ENCODE measurements around the gene DEF6. TPM values are rescaled to one million over a fixed set of nuclear protein-coding genes. Genes with fewer than 3 reads are reported as not detected.

DEF6 gene
- total RNA-seq, 4 donors from 2014 or later = 2.5 to 4.7 (median 3.6) TPM

DNA sequence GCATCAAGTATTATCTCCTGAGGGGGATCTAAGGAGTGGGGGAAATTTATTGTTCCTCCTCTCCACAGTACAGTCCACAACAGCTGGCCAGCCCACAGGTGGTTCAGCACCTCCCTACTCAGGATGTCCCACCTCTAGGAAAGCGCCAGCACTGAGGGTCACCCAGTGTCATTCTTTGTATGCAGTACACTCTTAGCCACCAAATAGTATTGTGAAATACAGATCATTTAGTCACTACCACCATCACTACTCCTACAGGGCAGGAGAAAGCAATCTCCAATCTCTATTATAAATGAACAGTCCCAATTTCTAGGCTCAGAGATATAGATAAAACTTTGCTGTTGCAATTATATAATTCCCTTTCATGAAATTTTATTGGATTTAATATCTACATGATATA is 44.4 kb upstream of the DEF6 start:
- no peak for DNase-seq (ENCODE audit: extremely low spot score)
- Histone ChIP-seq H3K27ac (replicated peaks in 1 of 4) (no peak overlapping the region), H3K36me3 (no peaks in the 10 kb centered on the region), H3K4me1 (peaks cover 28 to 81% (median 79%) of the 10 kb centered on the region in 4 donors), H3K4me3 (no peak overlapping the region), H3K27me3 (no peaks in the 10 kb centered on the region), H3K9me3 (no peaks in the 10 kb centered on the region)
- TF ChIP-seq POLR2A (IDR thresholded peaks at IDR 0.05; ENCODE audit: low read depth) = no peak
- TF ChIP-seq POLR2AphosphoS5 (IDR thresholded peaks at IDR 0.05) = no peak
- WGBS = 73% methylated on average over 1 of the region's 1 CpG
- intact Hi-C loops (cut with DNase I) = no loop called here

DNA sequence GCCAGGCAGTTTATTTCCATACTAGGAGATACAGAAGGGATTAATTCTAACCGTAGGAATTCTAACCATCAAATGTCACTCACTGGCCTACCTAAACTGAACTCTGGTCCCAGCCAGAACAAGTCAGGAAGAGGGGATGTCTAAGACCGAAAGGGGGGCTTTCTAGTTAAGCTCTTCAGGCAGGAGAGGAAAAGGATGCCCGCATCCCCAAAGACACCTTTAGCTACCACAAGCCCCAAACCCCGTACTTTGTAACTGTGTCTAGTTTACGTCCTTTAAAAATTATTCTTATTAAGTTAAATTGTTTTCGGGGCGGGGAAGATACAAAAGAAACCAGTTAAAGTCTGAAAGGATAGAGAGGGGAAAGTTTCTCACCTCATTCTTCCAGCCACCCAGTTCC is 39.3 kb upstream of the DEF6 start:
- H3K4me3 ChIP-seq = peak overlapping the region; percentile 72 to 99 (median 86)
- DNase-seq (ENCODE audit: extremely low spot score) = no peak
- no peaks in the 10 kb centered on the region for H3K9me3 ChIP-seq
- intact Hi-C loops (cut with DNase I) = no loop called here
- WGBS = 19% methylated on average over 7 of the region's 7 CpGs
- TF ChIP-seq POLR2AphosphoS5 (IDR thresholded peaks at IDR 0.05) = peak in 1 of 2 donors; percentile 13
- TF ChIP-seq, protein P1, sequence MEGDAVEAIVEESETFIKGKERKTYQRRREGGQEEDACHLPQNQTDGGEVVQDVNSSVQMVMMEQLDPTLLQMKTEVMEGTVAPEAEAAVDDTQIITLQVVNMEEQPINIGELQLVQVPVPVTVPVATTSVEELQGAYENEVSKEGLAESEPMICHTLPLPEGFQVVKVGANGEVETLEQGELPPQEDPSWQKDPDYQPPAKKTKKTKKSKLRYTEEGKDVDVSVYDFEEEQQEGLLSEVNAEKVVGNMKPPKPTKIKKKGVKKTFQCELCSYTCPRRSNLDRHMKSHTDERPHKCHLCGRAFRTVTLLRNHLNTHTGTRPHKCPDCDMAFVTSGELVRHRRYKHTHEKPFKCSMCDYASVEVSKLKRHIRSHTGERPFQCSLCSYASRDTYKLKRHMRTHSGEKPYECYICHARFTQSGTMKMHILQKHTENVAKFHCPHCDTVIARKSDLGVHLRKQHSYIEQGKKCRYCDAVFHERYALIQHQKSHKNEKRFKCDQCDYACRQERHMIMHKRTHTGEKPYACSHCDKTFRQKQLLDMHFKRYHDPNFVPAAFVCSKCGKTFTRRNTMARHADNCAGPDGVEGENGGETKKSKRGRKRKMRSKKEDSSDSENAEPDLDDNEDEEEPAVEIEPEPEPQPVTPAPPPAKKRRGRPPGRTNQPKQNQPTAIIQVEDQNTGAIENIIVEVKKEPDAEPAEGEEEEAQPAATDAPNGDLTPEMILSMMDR (IDR thresholded peaks at IDR 0.05) = no peak
- peak overlapping the region; percentile 91 to 100 (median 97) for H3K27ac ChIP-seq (replicated peaks in 1 of 4)
- no peaks in the 10 kb centered on the region for H3K36me3 ChIP-seq
- H3K4me1 ChIP-seq = peaks cover 18 to 75% (median 62%) of the 10 kb centered on the region in 4 donors
- no peaks in the 10 kb centered on the region for H3K27me3 ChIP-seq

DNA sequence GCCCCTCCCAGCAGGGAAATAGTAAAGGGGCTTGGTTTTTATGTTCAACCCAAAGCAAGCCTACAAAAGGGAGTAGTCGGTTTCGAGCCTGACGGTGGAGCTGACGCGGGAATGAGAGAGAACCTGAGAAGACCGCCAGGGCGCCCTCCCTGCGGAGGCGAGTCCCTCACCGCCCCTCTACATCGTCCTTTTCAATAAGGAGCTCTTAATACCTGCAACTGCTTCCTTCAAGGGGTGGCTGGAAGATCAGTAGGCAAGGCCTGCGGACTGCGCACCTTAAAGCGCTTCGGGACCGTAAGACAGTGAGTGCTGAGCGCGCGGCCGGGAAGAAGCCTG is 38.8 kb upstream of the DEF6 start:
- Histone ChIP-seq H3K9me3 (no peaks in the 10 kb centered on the region), H3K27me3 (no peaks in the 10 kb centered on the region), H3K27ac (replicated peaks in 1 of 4) (peak overlapping the region; percentile 91 to 100 (median 97)), H3K4me1 (peaks cover 23 to 75% (median 60%) of the 10 kb centered on the region in 4 donors), H3K4me3 (peak overlapping the region; percentile 72 to 99 (median 86)), H3K36me3 (no peaks in the 10 kb centered on the region)
- TF ChIP-seq POLR2A (IDR thresholded peaks at IDR 0.05; ENCODE audit: low read depth) (no peak), POLR2AphosphoS5 (IDR thresholded peaks at IDR 0.05) (no peak), EP300 (IDR thresholded peaks at IDR 0.05) (no peak)
- TF ChIP-seq, protein P1 (IDR thresholded peaks at IDR 0.05) = peak in 2 of 3 experiments; percentile 6 to 19
- WGBS = 0% methylated on average over 19 of the region's 20 CpGs
- intact Hi-C loops (cut with DNase I) = no loop called here
- DNase-seq (ENCODE audit: extremely low spot score) = no peak

DNA sequence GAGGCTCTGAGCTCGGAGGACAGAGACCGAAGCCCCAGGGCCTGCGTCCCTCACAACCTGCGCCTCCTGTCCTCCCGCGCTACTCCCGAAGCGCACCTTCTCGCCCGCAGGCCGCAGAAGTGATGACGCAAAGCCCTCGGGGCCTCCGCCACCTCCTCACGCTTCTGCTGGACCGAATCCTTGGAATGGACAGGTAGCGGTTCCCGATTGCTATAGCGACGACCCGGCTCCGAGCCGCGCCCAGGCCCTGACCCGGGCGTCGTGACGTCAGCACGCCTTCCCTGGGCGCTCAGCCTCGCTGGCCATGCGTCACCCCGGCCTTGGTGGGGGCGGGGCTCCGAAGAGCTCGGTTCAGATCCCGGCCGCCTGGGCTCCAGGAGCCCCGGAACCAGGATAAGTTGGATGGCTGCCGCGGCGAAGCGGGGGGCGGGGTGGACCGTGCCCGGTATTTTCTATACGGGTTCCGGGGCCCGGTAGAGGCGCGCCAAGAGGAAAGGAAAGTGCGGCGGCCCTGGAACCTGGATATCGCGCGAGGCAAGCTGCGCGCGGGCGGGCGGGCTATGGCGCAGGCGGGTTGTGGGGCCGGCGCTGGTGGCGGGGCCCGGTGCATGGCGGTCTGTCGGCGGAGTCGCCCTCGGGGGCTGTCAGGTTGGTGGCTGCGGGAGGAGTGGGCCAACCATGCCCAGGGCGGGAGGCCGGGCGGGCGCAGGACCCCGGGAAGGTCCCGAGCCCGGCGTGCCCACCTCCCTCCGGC is 38.2 kb upstream of the DEF6 start, which contains the start of gene ZNF76:
TSS of gene ZNF76 (plus strand) at position 542 of the 754 bp plus-strand sequence. CDS start 21,417 bp downstream, outside the sequence.
- Histone ChIP-seq H3K27me3 (no peaks in the 10 kb centered on the region), H3K4me1 (peaks cover 28 to 72% (median 59%) of the 10 kb centered on the region in 4 donors), H3K9me3 (no peaks in the 10 kb centered on the region), H3K27ac (replicated peaks in 1 of 4) (peak within 1 kb of the TSS; percentile 91 to 100 (median 97)), H3K4me3 (peak within 1 kb of the TSS; percentile 72 to 99 (median 86)), H3K36me3 (no peaks in the 10 kb centered on the region)
- TF ChIP-seq POLR2AphosphoS5 (IDR thresholded peaks at IDR 0.05) (peak; percentile 97), EP300 (IDR thresholded peaks at IDR 0.05) (no peak), POLR2A (IDR thresholded peaks at IDR 0.05; ENCODE audit: low read depth) (peak; percentile 45)
- TF ChIP-seq, protein P1 (IDR thresholded peaks at IDR 0.05) = peak in 1 of 3 experiments; percentile 50
- intact Hi-C loops (cut with DNase I) = no loop called here
- 2% methylated on average over 9 of the region's 82 CpGs for WGBS
- peak; percentile 99 for DNase-seq (ENCODE audit: extremely low spot score)

DNA sequence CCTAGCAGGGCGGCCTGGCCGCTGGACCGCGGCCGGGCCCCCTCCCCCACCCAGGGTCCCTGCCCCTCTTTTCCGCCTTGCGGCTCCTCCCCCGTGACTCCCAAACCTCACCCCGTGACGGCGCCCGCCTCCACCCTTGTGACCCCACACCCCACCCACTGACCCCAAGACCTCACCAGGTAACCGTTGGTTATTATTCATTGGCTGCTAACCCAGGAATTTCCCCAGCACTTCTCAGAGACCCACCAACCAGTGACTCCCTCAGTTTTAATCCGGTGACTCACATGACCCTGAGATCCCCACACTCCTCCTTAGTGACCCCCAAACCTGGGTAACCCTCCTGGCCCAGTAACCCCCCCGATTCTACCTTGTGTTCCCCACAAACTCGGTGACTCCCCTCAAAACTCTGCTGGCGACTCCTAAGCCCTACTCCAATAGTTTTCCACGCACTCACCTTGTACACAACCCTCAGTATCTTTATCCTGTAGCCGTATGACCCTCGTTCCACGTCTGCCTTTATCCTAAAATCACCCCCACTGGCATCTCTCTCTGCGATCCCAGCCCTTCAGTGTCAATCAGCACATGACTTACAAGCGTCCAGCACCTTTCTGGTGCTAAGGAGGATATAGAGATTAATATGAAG is 37.5 kb upstream of the DEF6 start:
- Histone ChIP-seq H3K9me3 (no peaks in the 10 kb centered on the region), H3K4me1 (peaks cover 28 to 69% (median 54%) of the 10 kb centered on the region in 4 donors), H3K4me3 (peak overlapping the region; percentile 72 to 99 (median 86)), H3K27ac (replicated peaks in 1 of 4) (peak overlapping the region; percentile 91 to 100 (median 97)), H3K27me3 (no peaks in the 10 kb centered on the region), H3K36me3 (no peaks in the 10 kb centered on the region)
- intact Hi-C loops (cut with DNase I) = no loop called here
- 6% methylated on average over 20 of the region's 23 CpGs for WGBS
- no peak for TF ChIP-seq EP300 (IDR thresholded peaks at IDR 0.05)
- no peak for TF ChIP-seq POLR2A (IDR thresholded peaks at IDR 0.05; ENCODE audit: low read depth)
- TF ChIP-seq, protein P1 (IDR thresholded peaks at IDR 0.05) = no peak
- TF ChIP-seq POLR2AphosphoS5 (IDR thresholded peaks at IDR 0.05) = no peak
- DNase-seq (ENCODE audit: extremely low spot score) = peak; percentile 93

Measured in esophagus muscularis mucosa (tissue), 4 donors.